SK-N-SH (cell line): Measurements from ENCODE around the gene TNFAIP2.

ENCODE experiments used
- EZH2phosphoT487 ChIP-seq: fragments of 200-600 bp; sonication (generic); IDR thresholded peaks from 2 replicates; pipeline ENCODE4 v1.6.1; 2017; ENCODE audit warnings: low read depth, mixed run types, mild to moderate bottlenecking, antibody characterized with exemption, moderate library complexity, borderline replicate concordance
- FOXM1 ChIP-seq: IDR thresholded peaks from 2 replicates; pipeline ENCODE4 v1.4.0; 2012; ENCODE audit warnings: low read depth, mild to moderate bottlenecking
- JUND ChIP-seq: IDR thresholded peaks from 2 replicates; pipeline ENCODE4 v1.4.0; 2012
- POLR2AphosphoS5 ChIP-seq: IDR thresholded peaks from 2 replicates; pipeline ENCODE4 v1.6.1; 2012; ENCODE audit warnings: low read depth, low read length
- RFX5 ChIP-seq: IDR thresholded peaks from 2 replicates; pipeline ENCODE4 v1.6.1; 2012; ENCODE audit warnings: mild to moderate bottlenecking, improper control_type of control experiment, low read length
- SMC3 ChIP-seq: IDR thresholded peaks from 2 replicates; pipeline ENCODE4 v1.6.1; 2012; ENCODE audit warnings: low read depth, low read length, improper control_type of control experiment
- TF ChIP-seq, protein P1 (sequence below): fragments of 200-600 bp; sonication (generic); IDR thresholded peaks from 2 replicates; pipeline ENCODE4 v1.6.1; 2017; ENCODE audit warnings: antibody characterized with exemption, mild to moderate bottlenecking, moderate library complexity
- TF ChIP-seq, protein P2 (sequence below): IDR thresholded peaks from 2 replicates; pipeline ENCODE4 v1.4.0; 2012; ENCODE audit warnings: low read depth, borderline replicate concordance
- TF ChIP-seq, protein P3 (sequence below): IDR thresholded peaks from 2 replicates; pipeline ENCODE4 v1.6.1; 2012; ENCODE audit warnings: mild to moderate bottlenecking, low read depth, low read length, moderate library complexity

DNA sequence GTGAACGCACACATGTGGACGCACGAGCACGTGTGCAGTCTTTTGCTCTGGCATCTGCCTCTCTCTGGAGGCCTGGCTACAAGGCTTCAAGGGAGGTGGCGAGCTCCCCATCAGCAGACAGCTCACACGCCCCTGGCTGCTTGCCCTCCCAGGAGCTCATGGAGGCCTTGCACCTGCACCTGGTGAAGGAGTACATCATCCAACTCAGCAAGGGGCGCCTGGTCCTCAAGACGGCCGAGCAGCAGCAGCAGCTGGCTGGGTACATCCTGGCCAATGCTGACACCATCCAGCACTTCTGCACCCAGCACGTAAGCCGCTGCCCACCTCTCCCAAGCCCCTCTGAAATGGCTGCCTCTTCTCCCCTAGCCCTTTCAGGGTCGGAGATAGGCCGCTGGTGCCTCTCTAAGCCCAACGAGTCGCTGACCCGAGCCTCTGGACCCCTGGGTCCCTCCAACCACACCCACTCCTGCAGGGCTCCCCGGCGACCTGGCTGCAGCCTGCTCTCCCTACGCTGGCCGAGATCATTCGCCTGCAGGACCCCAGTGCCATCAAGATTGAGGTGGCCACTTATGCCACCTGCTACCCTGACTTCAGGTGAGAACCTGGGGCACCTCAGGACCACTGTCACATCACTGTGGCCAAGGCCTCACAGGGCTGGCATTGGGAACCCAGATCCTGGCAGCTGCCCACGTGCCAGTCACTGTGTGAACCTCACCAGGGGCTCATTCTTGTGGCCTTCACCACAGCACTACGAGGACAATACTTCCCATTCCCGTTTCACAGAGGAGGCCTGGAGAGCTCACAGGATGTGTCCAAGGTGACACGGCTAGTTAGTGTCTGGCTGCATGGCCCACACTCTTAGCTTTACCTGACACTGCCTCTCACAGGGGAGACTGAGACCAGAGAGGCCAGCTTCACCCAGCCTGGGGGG lies 10.2 kb downstream of the TNFAIP2 start:
- TF ChIP-seq, protein P1, sequence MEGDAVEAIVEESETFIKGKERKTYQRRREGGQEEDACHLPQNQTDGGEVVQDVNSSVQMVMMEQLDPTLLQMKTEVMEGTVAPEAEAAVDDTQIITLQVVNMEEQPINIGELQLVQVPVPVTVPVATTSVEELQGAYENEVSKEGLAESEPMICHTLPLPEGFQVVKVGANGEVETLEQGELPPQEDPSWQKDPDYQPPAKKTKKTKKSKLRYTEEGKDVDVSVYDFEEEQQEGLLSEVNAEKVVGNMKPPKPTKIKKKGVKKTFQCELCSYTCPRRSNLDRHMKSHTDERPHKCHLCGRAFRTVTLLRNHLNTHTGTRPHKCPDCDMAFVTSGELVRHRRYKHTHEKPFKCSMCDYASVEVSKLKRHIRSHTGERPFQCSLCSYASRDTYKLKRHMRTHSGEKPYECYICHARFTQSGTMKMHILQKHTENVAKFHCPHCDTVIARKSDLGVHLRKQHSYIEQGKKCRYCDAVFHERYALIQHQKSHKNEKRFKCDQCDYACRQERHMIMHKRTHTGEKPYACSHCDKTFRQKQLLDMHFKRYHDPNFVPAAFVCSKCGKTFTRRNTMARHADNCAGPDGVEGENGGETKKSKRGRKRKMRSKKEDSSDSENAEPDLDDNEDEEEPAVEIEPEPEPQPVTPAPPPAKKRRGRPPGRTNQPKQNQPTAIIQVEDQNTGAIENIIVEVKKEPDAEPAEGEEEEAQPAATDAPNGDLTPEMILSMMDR: no peak
- TF ChIP-seq JUND (no peak), POLR2AphosphoS5 (no peak), SMC3 (no peak), RFX5 (no peak), FOXM1 (no peak), EZH2phosphoT487 (no peak)
- TF ChIP-seq, protein P2, sequence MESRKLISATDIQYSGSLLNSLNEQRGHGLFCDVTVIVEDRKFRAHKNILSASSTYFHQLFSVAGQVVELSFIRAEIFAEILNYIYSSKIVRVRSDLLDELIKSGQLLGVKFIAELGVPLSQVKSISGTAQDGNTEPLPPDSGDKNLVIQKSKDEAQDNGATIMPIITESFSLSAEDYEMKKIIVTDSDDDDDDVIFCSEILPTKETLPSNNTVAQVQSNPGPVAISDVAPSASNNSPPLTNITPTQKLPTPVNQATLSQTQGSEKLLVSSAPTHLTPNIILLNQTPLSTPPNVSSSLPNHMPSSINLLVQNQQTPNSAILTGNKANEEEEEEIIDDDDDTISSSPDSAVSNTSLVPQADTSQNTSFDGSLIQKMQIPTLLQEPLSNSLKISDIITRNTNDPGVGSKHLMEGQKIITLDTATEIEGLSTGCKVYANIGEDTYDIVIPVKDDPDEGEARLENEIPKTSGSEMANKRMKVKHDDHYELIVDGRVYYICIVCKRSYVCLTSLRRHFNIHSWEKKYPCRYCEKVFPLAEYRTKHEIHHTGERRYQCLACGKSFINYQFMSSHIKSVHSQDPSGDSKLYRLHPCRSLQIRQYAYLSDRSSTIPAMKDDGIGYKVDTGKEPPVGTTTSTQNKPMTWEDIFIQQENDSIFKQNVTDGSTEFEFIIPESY: no peak
- TF ChIP-seq, protein P3, sequence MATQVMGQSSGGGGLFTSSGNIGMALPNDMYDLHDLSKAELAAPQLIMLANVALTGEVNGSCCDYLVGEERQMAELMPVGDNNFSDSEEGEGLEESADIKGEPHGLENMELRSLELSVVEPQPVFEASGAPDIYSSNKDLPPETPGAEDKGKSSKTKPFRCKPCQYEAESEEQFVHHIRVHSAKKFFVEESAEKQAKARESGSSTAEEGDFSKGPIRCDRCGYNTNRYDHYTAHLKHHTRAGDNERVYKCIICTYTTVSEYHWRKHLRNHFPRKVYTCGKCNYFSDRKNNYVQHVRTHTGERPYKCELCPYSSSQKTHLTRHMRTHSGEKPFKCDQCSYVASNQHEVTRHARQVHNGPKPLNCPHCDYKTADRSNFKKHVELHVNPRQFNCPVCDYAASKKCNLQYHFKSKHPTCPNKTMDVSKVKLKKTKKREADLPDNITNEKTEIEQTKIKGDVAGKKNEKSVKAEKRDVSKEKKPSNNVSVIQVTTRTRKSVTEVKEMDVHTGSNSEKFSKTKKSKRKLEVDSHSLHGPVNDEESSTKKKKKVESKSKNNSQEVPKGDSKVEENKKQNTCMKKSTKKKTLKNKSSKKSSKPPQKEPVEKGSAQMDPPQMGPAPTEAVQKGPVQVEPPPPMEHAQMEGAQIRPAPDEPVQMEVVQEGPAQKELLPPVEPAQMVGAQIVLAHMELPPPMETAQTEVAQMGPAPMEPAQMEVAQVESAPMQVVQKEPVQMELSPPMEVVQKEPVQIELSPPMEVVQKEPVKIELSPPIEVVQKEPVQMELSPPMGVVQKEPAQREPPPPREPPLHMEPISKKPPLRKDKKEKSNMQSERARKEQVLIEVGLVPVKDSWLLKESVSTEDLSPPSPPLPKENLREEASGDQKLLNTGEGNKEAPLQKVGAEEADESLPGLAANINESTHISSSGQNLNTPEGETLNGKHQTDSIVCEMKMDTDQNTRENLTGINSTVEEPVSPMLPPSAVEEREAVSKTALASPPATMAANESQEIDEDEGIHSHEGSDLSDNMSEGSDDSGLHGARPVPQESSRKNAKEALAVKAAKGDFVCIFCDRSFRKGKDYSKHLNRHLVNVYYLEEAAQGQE: no peak
